GM19463 (cell line): ENCODE measurements around the gene GJA4.
"Not testable (repeated sequence)": the region's sequence is repeated elsewhere in the genome, so short reads cannot be mapped to it uniquely, and the experiment has no call there.

Source experiments
- ATAC-seq: cut with Tn5 transposase; IDR thresholded peaks from one replicate; pipeline ENCODE4 v1.9.1; 2021; ENCODE audit warnings: mild to moderate bottlenecking, moderate library complexity; ENCODE audit not compliant: unreplicated experiment

Gene GJA4

GRCh38 chr1:34787461-34788420 is 5.1 kb upstream of the GJA4 start:
- no peak for ATAC-seq

GRCh38 chr1:34790985-34791384 is 1.8 kb upstream of the GJA4 start:
- no peak for ATAC-seq

GRCh38 chr1:34792424-34792823 is 375 bp upstream of the GJA4 start:
- no peak for ATAC-seq

- no peak for ATAC-seq
These were observed 1.4 kb downstream of the GJA4 start for GRCh38 chr1:34794001-34794789.

- ATAC-seq = no peak
These were observed 2.0 kb downstream of the GJA4 start for GRCh38 chr1:34794790-34795180.

- ATAC-seq = no peak
These were observed 3.1 kb downstream of the GJA4 start for GRCh38 chr1:34795916-34796315.

GRCh38 chr1:34796990-34797389 is 4.2 kb downstream of the GJA4 start:
- no peak for ATAC-seq

- ATAC-seq = no peak
These were observed 7.4 kb downstream of the GJA4 start for GRCh38 chr1:34800214-34800613.

GRCh38 chr1:34803770-34804169 is 11.0 kb downstream of the GJA4 start:
- ATAC-seq = no peak

GRCh38 chr1:34806396-34806795 is 13.6 kb downstream of the GJA4 start:
- no peak for ATAC-seq

GRCh38 chr1:34808051-34808810 is 15.4 kb downstream of the GJA4 start:
- no peak for ATAC-seq

- not testable (repeated sequence) for ATAC-seq
These were observed 18.0 kb downstream of the GJA4 start for GRCh38 chr1:34810781-34811180.

GRCh38 chr1:34816332-34816731 is 23.5 kb downstream of the GJA4 start:
- no peak for ATAC-seq

GRCh38 chr1:34816778-34817177 is 24.0 kb downstream of the GJA4 start:
- no peak for ATAC-seq

GRCh38 chr1:34818862-34819261 is 26.1 kb downstream of the GJA4 start:
- not testable (repeated sequence) for ATAC-seq

- no peak for ATAC-seq
These were observed 29.4 kb downstream of the GJA4 start for GRCh38 chr1:34822202-34822601.

- ATAC-seq = no peak
These were observed 32.1 kb downstream of the GJA4 start for GRCh38 chr1:34824817-34825454.

GRCh38 chr1:34825455-34826091 is 32.8 kb downstream of the GJA4 start:
- ATAC-seq = no peak

- no peak for ATAC-seq
These were observed 34.6 kb downstream of the GJA4 start for GRCh38 chr1:34827341-34827941.

- ATAC-seq = no peak
These were observed 35.8 kb downstream of the GJA4 start for GRCh38 chr1:34828611-34829010.
